Endothelial cell of umbilical vein (primary cell): ENCODE measurements around the gene SMOC2. TPM values are rescaled to one million over a fixed set of nuclear protein-coding genes. Genes with fewer than 3 reads are reported as not detected.

Experiments
- BruUV-seq: library from RNA; stranded (reverse); fragments of 400-500 nt; replicated peaks from 2 replicates; lab custom pipeline; 2021; lab: Mats Ljungman, UMichigan
- CTCF ChIA-PET: fragments of 300-600, 350-600 bp; sonication (Branson Sonifier 250); formaldehyde crosslinking; loops from one replicate; lab custom pipeline; 2021; ENCODE audit warnings: antibody characterized with exemption, inconsistent platforms; lab: Charles Lee
- POLR2A ChIA-PET: fragments of 300-600, 350-600 bp; sonication (Branson Sonifier 250); formaldehyde crosslinking; loops from one replicate; lab custom pipeline; 2021; ENCODE audit warnings: antibody characterized with exemption, inconsistent platforms; lab: Charles Lee
- DNase-seq: peaks from one replicate; pipeline ENCODE4 v3.0.0-alpha.2; 2011; ENCODE audit warnings: low read depth, low spot score
- FAIRE-seq: peaks from 2 replicates; lab custom pipeline; 2011; peaks lifted over from hg19 to GRCh38; lab: Jason Lieb, UNC
- H2AFZ ChIP-seq: 2 replicates; pipeline ENCODE4 v1.6.0; 2012; ENCODE audit warnings: low read depth, low read length, control low read depth, inconsistent platforms
- H3K27ac ChIP-seq: 2 replicates; pipeline ENCODE4 v1.5.1; 2011; ENCODE audit warnings: low read depth, mild to moderate bottlenecking, control low read depth, low read length, moderate library complexity; ENCODE audit not compliant: insufficient read depth
- H3K27me3 ChIP-seq, 2 experiments: 2 replicates each; pipeline versions ENCODE4 v1.6.0 to v1.6.1; 2011; ENCODE audit warnings: low read length in 2 of 2, mixed read lengths in 1 of 2; ENCODE audit not compliant: control insufficient read depth in 2 of 2, insufficient read depth in 2 of 2
- H3K36me3 ChIP-seq, 2 experiments: 2 replicates in 1 of 2; 3 replicates in 1 of 2; pipeline ENCODE4 v1.5.1; 2011; ENCODE audit warnings: low read length in 2 of 2, mild to moderate bottlenecking in 1 of 2, moderate library complexity in 1 of 2; ENCODE audit not compliant: control insufficient read depth in 2 of 2, insufficient read depth in 2 of 2; ENCODE audit errors: extremely low read depth in 1 of 2
- H3K4me1 ChIP-seq: 3 replicates; pipeline ENCODE4 v1.5.1; 2011; ENCODE audit warnings: mild to moderate bottlenecking, low read length; ENCODE audit not compliant: control insufficient read depth, insufficient read depth; ENCODE audit errors: extremely low read depth
- H3K4me2 ChIP-seq: 2 replicates; pipeline ENCODE4 v1.6.1; 2011; ENCODE audit warnings: low read length, control low read depth, mixed read lengths; ENCODE audit not compliant: insufficient read depth
- H3K4me3 ChIP-seq, 3 experiments: fragments of 200-600 bp in 1 of 3; sonication (generic), shearing (Covaris generic) in 1 of 3; replicated peaks in 1 of 3; 2 replicates each; pipeline ENCODE4 v1.5.1; 2011 to 2016; ENCODE audit warnings: control low read depth in 3 of 3, low read length in 3 of 3, mild to moderate bottlenecking in 2 of 3, inconsistent platforms in 1 of 3, low read depth in 1 of 3, moderate library complexity in 1 of 3; ENCODE audit not compliant: insufficient read depth in 1 of 3
- H3K79me2 ChIP-seq: 2 replicates; pipeline ENCODE4 v1.6.0; 2012; ENCODE audit warnings: low read length, inconsistent platforms; ENCODE audit not compliant: control insufficient read depth, insufficient read depth
- H3K9ac ChIP-seq: replicated peaks from 2 replicates; pipeline ENCODE3; 2011; ENCODE audit warnings: low read length, control low read depth; ENCODE audit not compliant: insufficient read depth; ENCODE audit errors: extremely low read depth
- H3K9me1 ChIP-seq: replicated peaks from 3 replicates; pipeline ENCODE4 v1.6.0; 2011; ENCODE audit warnings: mild to moderate bottlenecking, low read length; ENCODE audit not compliant: control insufficient read depth, insufficient read depth; ENCODE audit errors: extremely low read depth
- H3K9me3 ChIP-seq: replicated peaks from 2 replicates; pipeline ENCODE4 v1.5.1; 2012; ENCODE audit warnings: low read length, inconsistent platforms; ENCODE audit not compliant: control insufficient read depth, insufficient read depth
- H4K20me1 ChIP-seq: replicated peaks from 2 replicates; pipeline ENCODE3; 2011; ENCODE audit warnings: mild to moderate bottlenecking, low read length; ENCODE audit not compliant: control insufficient read depth, insufficient read depth; ENCODE audit errors: extremely low read depth
- CTCF ChIP-seq, 2 donors: IDR thresholded peaks; 1 replicate in 1 of 2; 2 replicates in 1 of 2; pipeline ENCODE4 v1.5.1; 2011; ENCODE audit warnings: low read length in 2 of 2, mild to moderate bottlenecking in 2 of 2, moderate library complexity in 2 of 2, control low read depth in 1 of 2, inconsistent platforms in 1 of 2, low read depth in 1 of 2; ENCODE audit not compliant: insufficient read depth in 1 of 2; ENCODE audit errors: extremely low read depth in 1 of 2
- EZH2 ChIP-seq: IDR thresholded peaks from 2 replicates; pipeline ENCODE4 v1.6.1; 2012; ENCODE audit warnings: borderline replicate concordance, low read depth, mild to moderate bottlenecking, moderate library complexity, low read length, inconsistent platforms; ENCODE audit not compliant: severe bottlenecking
- FOS ChIP-seq: IDR thresholded peaks from 2 replicates; pipeline ENCODE4 v1.6.1; 2011; ENCODE audit warnings: mild to moderate bottlenecking, low read length, moderate library complexity, borderline replicate concordance; ENCODE audit not compliant: insufficient read depth
- GATA2 ChIP-seq: IDR thresholded peaks from 2 replicates; pipeline ENCODE4 v1.7.0; 2011; ENCODE audit warnings: low read depth, mild to moderate bottlenecking, moderate library complexity, mixed read lengths, low read length; ENCODE audit not compliant: insufficient read length, insufficient read depth
- JUN ChIP-seq: IDR thresholded peaks from 2 replicates; pipeline ENCODE4 v1.6.1; 2011; ENCODE audit warnings: borderline replicate concordance, low read depth; ENCODE audit not compliant: insufficient read length, insufficient read depth
- MYC ChIP-seq: IDR thresholded peaks from one replicate; pipeline ENCODE4 v1.6.1; 2011; ENCODE audit warnings: mild to moderate bottlenecking, low read depth, low read length
- POLR2A ChIP-seq: IDR thresholded peaks from 2 replicates; pipeline ENCODE4 v1.6.1; 2012; ENCODE audit warnings: low read depth, mild to moderate bottlenecking, control low read depth, low read length
- POLR2AphosphoS5 ChIP-seq: IDR thresholded peaks from 2 replicates; pipeline ENCODE4 v1.6.1; 2012; ENCODE audit warnings: low read depth, mild to moderate bottlenecking, control low read depth, low read length, moderate library complexity; ENCODE audit not compliant: insufficient read depth
- dilution Hi-C: fragments of 300-500 bp; cut with MboI; formaldehyde crosslinking; loops from one replicate; pipeline ENCODE4 v1.15.0; 2019; ENCODE audit warnings: low sequenced_read_pairs; ENCODE audit not compliant: extremely low pct_ligation_motif_present
- intact Hi-C: fragments of 100-400 bp; cut with micrococcal nuclease; formaldehyde crosslinking; loops from one replicate; pipeline ENCODE4 v1.10.0; 2022
- polyA plus RNA-seq, 4 experiments: library from polyadenylated mRNA; depleted of rRNA in 3 of 4; stranded (reverse) in 3 of 4; unstranded in 1 of 4; fragments of >200 nt; gene quantifications; 2 replicates each; pipeline versions ENCODE4 v1.2.1 to v1.2.3, GENCODE V29; 2011 to 2012; ENCODE audit warnings: missing spikeins in 1 of 4
- total RNA-seq: library from RNA; stranded (reverse); gene quantifications from 2 replicates; pipeline ENCODE4 v1.2.3, GENCODE V29; 2021
- TF ChIP-seq, protein P1 (sequence below): IDR thresholded peaks from 2 replicates; pipeline ENCODE4 v1.6.1; 2011; ENCODE audit not compliant: insufficient read depth, insufficient read length

Gene SMOC2
- total and polyA plus RNA-seq, 2 donors (not counting 3 experiments of a cell fraction or from before 2014, with no cell fraction given) = not detected

- DNase-seq (no peak), FAIRE-seq (no peak)
- TF ChIP-seq FOS (no peak), POLR2AphosphoS5 (no peak), MYC (no peak), POLR2A (no peak), CTCF (IDR thresholded peaks at IDR 0.05; ENCODE audit: extremely low read depth in 1 of 2, insufficient read depth in 1 of 2, low read depth in 1 of 2, low read length in 2 of 2) (no peak), JUN (no peak), EZH2 (no peak), GATA2 (no peak)
- TF ChIP-seq, protein P1, sequence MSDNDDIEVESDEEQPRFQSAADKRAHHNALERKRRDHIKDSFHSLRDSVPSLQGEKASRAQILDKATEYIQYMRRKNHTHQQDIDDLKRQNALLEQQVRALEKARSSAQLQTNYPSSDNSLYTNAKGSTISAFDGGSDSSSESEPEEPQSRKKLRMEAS = no peak
- ChIA-PET POLR2A (no interaction called here), CTCF (no interaction called here)
- Histone ChIP-seq H3K4me3 (no peak overlapping the region), H3K4me2 (no peak overlapping the region), H3K4me1 (no peaks in the 10 kb centered on the region), H3K27ac (no peak overlapping the region), H3K36me3 (no peaks in the 10 kb centered on the region), H4K20me1 (no peaks in the 10 kb centered on the region), H3K9me1 (no peaks in the 10 kb centered on the region), H2AFZ (no peak overlapping the region), H3K9me3 (no peaks in the 10 kb centered on the region), H3K79me2 (no peaks in the 10 kb centered on the region), H3K9ac (no peak overlapping the region), H3K27me3 (no peaks in the 10 kb centered on the region)
- dilution Hi-C loops = no loop called here
- no TSS peak for BruUV-seq
- intact Hi-C loops = no loop called here
These were observed 21.4 kb upstream of the SMOC2 start for GRCh38 chr6:168419569-168419968.
